ENCODE measurements around the gene BABAM2.

The BABAM2 gene

DNA sequence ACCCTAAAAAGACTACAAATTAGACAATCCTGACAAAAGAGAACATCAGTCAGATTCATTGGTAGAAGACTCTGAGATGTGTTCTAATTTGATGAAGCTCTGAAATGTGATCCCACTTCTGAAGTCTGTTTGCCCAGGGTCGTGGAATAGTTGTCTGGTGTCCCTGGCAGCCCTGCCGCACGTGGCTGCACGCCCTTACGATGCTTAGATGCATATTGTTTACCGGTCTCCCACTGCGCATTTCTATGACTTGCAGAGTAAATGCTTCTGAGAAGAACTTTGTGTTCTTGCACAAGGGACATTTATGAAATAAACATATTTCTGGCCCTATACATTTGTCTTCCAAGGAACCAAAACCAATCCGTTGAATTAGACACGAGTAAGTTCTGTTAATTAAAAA lies 243.2 kb downstream of the BABAM2 start:
- Histone ChIP-seq H3K4me2 (ENCODE audit: low read depth, low read length) (no peak overlapping the region), H4K20me1 (ENCODE audit: insufficient read depth, low read length) (no peaks in the 10 kb centered on the region), H3K9ac (ENCODE audit: low read length) (no peak overlapping the region), H2AFZ (ENCODE audit: low read length) (no peak overlapping the region), H3K4me3 (ENCODE audit: low read length) (no peak overlapping the region), H3K9me3 (replicated peaks; ENCODE audit: insufficient read depth, low read length) (no peaks in the 10 kb centered on the region), H3K79me2 (ENCODE audit: low read length) (no peaks in the 10 kb centered on the region), H3F3A (ENCODE audit: insufficient read depth, low read length) (no peaks in the 10 kb centered on the region), H3K27me3 (replicated peaks; ENCODE audit: insufficient read depth, low read length) (no peaks in the 10 kb centered on the region), H3K27ac (ENCODE audit: low read length) (no peak overlapping the region), H3K4me1 (ENCODE audit: low read length) (peaks cover 3% of the 10 kb centered on the region; the same call in 1 of the 2 replicates), H3K9me2 (replicated peaks; ENCODE audit: insufficient read depth, low read length) (no peaks in the 10 kb centered on the region), H3K36me3 (replicated peaks; ENCODE audit: insufficient read depth, low read length) (no peaks in the 10 kb centered on the region)
- DNase-seq: no peak
- TF ChIP-seq EZH2 (optimal IDR thresholded peaks at IDR 0.05; ENCODE audit: low read depth, low read length): no peak
- TF ChIP-seq, protein P1, sequence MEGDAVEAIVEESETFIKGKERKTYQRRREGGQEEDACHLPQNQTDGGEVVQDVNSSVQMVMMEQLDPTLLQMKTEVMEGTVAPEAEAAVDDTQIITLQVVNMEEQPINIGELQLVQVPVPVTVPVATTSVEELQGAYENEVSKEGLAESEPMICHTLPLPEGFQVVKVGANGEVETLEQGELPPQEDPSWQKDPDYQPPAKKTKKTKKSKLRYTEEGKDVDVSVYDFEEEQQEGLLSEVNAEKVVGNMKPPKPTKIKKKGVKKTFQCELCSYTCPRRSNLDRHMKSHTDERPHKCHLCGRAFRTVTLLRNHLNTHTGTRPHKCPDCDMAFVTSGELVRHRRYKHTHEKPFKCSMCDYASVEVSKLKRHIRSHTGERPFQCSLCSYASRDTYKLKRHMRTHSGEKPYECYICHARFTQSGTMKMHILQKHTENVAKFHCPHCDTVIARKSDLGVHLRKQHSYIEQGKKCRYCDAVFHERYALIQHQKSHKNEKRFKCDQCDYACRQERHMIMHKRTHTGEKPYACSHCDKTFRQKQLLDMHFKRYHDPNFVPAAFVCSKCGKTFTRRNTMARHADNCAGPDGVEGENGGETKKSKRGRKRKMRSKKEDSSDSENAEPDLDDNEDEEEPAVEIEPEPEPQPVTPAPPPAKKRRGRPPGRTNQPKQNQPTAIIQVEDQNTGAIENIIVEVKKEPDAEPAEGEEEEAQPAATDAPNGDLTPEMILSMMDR (IDR thresholded peaks at IDR 0.05; ENCODE audit: low read length): no peak

DNA sequence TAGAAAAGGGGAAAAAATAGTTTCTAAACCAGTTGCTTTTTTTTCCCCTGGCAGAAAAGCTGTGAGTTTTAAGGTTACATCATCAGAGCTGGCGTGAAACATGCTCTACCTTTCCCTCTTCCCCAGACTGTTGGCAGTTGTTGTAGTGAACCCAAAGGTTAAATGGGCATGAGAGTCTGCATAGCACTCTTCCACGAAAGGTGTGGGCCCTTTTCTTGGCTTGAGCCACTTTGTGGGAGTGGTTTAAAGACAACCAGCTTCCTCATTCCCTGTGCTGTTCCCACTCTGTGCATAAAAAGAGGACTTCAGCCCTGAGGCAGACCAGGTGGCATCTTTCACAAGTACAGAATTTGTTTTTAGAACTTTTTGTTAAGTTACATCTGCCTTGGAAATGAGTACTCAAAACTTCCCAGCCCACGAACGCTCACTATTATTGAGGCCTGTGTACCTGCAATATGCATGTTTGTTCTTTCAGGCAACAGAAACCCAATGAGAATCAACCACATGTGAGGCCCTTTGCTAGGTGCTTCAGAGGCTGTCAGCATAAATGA lies 243.8 kb downstream of the BABAM2 start:
- no peaks in the 10 kb centered on the region for H3K9me2 ChIP-seq (replicated peaks; ENCODE audit: insufficient read depth, low read length)
- no peak overlapping the region for H3K4me2 ChIP-seq (ENCODE audit: low read depth, low read length)
- H3K4me3 ChIP-seq (ENCODE audit: low read length): no peak overlapping the region
- H3K27me3 ChIP-seq (replicated peaks; ENCODE audit: insufficient read depth, low read length): no peaks in the 10 kb centered on the region
- TF ChIP-seq EZH2 (optimal IDR thresholded peaks at IDR 0.05; ENCODE audit: low read depth, low read length): no peak
- no peak for TF ChIP-seq EZH2phosphoT487 (IDR thresholded peaks at IDR 0.05; ENCODE audit: low read length)
- TF ChIP-seq, protein P1 (IDR thresholded peaks at IDR 0.05; ENCODE audit: low read length): no peak
- no peak overlapping the region for H3K27ac ChIP-seq (ENCODE audit: low read length)
- peaks cover 3% of the 10 kb centered on the region; the same call in 1 of the 2 replicates for H3K4me1 ChIP-seq (ENCODE audit: low read length)
- H3K9me3 ChIP-seq (replicated peaks; ENCODE audit: insufficient read depth, low read length): no peaks in the 10 kb centered on the region
- no peak for DNase-seq
- H3F3A ChIP-seq (ENCODE audit: insufficient read depth, low read length): no peaks in the 10 kb centered on the region
- no peak overlapping the region for H3K9ac ChIP-seq (ENCODE audit: low read length)
- no peaks in the 10 kb centered on the region for H3K36me3 ChIP-seq (replicated peaks; ENCODE audit: insufficient read depth, low read length)
- H4K20me1 ChIP-seq (ENCODE audit: insufficient read depth, low read length): no peaks in the 10 kb centered on the region
- H3K79me2 ChIP-seq (ENCODE audit: low read length): no peaks in the 10 kb centered on the region
- no peak overlapping the region for H2AFZ ChIP-seq (ENCODE audit: low read length)

DNA sequence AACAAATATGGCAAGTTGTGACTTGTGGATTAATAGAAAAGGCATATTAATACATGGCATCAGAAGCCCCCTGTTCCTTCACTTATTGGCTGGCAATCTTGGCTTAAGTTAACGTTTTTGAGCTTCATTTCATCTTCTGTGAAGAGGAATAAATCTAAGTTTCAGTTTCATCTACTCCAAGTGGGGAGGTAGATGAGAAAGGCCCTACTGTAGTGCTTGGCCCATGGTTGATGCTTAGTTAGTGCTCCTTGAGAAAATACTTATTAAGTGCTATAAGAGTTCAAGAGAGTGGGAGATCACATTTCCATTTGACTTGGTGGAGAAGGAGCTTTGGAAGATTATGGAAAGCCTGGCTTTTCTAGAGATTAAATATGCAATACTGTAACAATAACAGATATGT lies 244.3 kb downstream of the BABAM2 start:
- no peak overlapping the region for H3K4me2 ChIP-seq (ENCODE audit: low read depth, low read length)
- H4K20me1 ChIP-seq (ENCODE audit: insufficient read depth, low read length): no peaks in the 10 kb centered on the region
- H3K9me3 ChIP-seq (replicated peaks; ENCODE audit: insufficient read depth, low read length): no peaks in the 10 kb centered on the region
- H3F3A ChIP-seq (ENCODE audit: insufficient read depth, low read length): no peaks in the 10 kb centered on the region
- H3K4me1 ChIP-seq (ENCODE audit: low read length): peaks cover 3% of the 10 kb centered on the region; the same call in 1 of the 2 replicates
- TF ChIP-seq EZH2phosphoT487 (IDR thresholded peaks at IDR 0.05; ENCODE audit: low read length) (no peak), EZH2 (optimal IDR thresholded peaks at IDR 0.05; ENCODE audit: low read depth, low read length) (no peak)
- TF ChIP-seq, protein P1 (IDR thresholded peaks at IDR 0.05; ENCODE audit: low read length): no peak
- H3K9ac ChIP-seq (ENCODE audit: low read length): no peak overlapping the region
- no peaks in the 10 kb centered on the region for H3K79me2 ChIP-seq (ENCODE audit: low read length)
- H3K27ac ChIP-seq (ENCODE audit: low read length): no peak overlapping the region
- peak; percentile 26 for DNase-seq
- H2AFZ ChIP-seq (ENCODE audit: low read length): no peak overlapping the region
- H3K36me3 ChIP-seq (replicated peaks; ENCODE audit: insufficient read depth, low read length): no peaks in the 10 kb centered on the region
- H3K4me3 ChIP-seq (ENCODE audit: low read length): no peak overlapping the region
- H3K9me2 ChIP-seq (replicated peaks; ENCODE audit: insufficient read depth, low read length): no peaks in the 10 kb centered on the region
- no peaks in the 10 kb centered on the region for H3K27me3 ChIP-seq (replicated peaks; ENCODE audit: insufficient read depth, low read length)
